ENCODE data around the gene PYGO1.
"Not testable (repeated sequence)": the region's sequence is repeated elsewhere in the genome, so short reads cannot be mapped to it uniquely, and the experiment has no call there.

The PYGO1 gene, protein sequence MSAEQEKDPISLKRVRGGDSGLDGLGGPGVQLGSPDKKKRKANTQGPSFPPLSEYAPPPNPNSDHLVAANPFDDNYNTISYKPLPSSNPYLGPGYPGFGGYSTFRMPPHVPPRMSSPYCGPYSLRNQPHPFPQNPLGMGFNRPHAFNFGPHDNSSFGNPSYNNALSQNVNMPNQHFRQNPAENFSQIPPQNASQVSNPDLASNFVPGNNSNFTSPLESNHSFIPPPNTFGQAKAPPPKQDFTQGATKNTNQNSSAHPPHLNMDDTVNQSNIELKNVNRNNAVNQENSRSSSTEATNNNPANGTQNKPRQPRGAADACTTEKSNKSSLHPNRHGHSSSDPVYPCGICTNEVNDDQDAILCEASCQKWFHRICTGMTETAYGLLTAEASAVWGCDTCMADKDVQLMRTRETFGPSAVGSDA

DNA sequence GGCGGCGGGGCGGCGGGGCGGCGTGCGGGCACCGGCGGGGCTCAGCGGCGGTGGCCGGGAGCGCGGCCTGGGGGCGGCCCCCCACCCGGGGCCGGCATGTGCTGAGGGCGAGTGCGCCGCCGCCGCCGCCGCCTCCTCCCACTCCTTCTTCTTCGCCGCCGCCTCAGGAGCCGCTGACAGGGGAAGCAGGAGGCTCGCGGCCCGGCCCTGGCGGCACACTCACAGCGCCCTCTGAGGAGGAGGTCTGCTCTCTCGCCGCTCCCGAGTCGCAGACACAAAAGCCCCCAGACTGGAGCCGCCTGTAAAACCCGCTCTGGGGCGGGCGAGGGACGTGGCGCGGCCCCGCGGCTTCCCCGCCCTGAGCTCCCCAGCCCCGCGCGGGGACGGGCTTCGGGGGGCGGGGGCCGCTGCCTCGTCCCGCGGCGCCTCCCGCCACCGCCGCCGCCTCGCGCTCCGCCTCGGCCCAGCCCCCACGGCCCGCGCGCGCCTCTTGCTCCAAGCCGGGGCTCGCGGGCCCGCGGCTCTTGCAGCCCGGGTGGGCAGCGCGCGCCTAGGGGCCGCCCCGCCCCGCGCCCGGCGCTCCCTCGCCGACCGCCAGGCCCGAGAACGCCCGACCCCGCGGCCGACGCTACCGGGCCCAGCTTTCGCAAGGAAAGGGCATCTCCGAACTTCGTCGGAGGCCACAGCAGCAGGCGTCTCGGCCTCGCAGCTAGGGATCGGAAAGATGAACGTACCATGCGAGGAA lies at the start of gene PYGO1:
PYGO1 (minus strand) TSS at position 276 of the 745 bp plus-strand sequence. CDS start 462 bp downstream, outside the sequence.
- DNase-seq (ENCODE audit: insufficient read length, low spot score) (peak; percentile 41), FAIRE-seq (peak; percentile 9)

DNA sequence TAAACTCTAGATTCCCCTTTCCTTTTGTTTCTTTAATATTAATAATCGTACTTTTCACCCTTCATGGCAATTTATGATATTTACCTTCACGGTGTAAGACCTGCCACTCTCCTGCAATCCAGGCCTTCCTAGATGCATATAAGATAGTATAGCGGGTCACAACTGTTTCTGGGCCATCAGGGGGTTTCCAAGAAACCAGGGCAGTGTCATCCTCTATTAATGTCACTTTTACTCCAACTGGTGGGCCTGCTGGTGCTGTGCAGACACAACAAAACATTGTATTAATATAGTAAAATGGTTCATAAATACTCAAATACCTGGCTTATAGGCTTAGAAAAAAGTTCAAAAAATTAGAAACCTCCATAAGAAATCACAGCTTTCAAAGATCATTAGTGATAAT lies 48.9 kb upstream of the PYGO1 start:
- FAIRE-seq (no peak), DNase-seq (ENCODE audit: insufficient read length, low spot score) (no peak)

DNA sequence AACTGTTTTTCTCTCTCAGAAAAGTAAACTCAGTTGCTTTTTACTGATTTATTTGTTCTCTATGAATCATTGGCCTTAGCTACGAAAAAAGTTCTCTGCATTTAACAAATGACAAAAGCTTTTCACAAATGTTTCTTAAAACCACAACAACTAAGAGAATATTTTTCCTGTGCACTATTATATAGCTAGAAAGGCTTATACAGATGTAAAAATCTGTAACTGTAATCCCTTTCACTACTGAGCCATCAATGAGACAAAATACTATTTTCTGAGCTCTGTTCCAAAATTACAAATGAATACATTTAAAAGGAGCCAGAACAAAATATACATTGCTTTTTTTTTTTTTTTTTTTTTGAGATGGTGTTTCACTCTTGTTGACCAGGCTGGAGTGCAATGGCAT lies 45.6 kb upstream of the PYGO1 start:
- no peak for FAIRE-seq

DNA sequence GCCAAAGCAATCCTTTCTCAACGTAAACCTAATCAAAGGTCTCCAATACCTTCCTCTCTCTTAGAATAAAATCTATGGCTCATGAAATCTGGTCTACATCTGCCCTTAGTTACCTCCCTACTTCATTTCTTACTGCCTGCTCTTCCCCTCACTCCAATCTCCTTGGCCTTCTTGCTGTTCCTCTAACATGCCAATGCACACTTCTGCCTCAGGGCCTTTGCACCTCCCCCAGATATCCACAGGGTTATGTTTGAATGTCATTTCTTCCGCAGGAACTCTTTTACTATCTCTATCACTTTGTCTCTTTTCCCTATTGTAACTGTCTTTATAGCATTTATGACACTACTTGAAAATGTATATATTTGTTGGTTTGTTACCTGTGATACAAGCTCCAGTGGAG lies 44.3 kb upstream of the PYGO1 start:
- no peak for DNase-seq (ENCODE audit: insufficient read length, low spot score)
- no peak for FAIRE-seq

More for the DNA sequence above, 45.6 kb upstream of the PYGO1 start:
- DNase-seq (ENCODE audit: insufficient read length, low spot score), result no peak

DNA sequence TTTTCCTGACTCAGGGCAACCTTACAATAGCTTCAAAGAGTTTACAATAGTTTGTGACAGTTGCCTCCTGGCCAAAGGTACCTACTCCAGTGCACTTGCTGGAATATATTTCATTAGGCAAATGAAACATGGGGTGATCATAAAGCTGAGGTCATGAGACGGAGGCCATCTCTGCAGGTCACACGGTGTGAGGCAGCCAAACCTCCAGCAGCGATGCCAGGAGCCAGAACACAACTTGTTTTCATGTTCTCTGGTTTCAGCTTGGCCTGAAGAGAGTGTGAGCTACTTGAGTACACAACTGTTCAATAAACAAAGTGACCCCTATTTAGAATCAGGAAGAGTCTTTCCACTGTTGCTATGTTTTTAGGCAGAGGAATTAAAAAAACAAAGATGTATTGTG lies 42.7 kb upstream of the PYGO1 start:
- DNase-seq (ENCODE audit: insufficient read length, low spot score), result no peak
- FAIRE-seq, result no peak

DNA sequence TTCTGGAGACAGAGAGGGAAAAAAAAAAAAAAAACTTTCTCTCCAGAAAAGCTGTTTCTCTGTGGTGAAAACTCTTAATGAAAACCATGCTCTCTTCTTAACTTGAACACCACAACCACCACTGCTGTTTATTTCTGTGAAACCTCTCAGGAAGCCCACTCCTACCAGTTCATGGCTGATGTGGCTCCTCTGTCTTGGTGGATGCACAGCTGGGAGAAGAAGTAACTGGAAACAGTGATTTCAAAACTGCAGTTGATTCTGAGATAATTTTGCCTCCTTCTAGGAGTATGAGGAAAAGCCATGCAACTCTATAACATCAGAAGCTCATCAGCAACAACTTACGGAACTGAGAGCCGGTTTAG lies 40.2 kb upstream of the PYGO1 start:
- DNase-seq (ENCODE audit: insufficient read length, low spot score), result no peak
- no peak for FAIRE-seq

DNA sequence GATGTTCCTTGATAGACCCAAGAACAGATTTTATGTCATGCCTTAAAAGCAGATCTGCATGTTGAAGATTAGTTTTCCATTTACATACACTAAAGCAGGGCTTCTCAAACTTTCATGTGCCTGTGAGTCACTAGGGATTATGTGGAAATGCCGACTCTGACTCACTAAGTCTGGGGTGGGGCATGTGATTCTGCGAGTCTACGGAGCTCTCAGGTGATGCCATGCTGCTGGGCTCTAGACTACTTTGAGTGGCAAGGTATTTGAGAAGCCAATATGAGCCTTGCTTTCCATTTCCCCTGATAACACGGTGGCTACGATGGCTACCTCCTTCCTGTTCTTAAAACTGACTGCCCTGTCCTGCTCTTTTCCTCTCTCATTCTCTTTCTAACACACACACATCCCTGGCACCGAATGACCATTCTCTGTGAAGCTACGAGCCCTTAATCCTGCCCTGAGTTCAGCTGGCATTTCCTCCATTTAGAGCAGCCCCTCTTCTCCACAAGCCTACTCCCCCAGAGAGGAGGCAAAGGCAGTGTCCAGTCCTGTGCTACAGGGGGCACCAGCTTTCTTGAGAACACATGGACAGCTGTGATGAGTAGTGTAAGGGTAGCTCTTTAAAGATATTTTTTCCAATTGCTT lies 39.7 kb upstream of the PYGO1 start:
- DNase-seq (ENCODE audit: insufficient read length, low spot score), result peak; percentile 70
- no peak for FAIRE-seq

DNA sequence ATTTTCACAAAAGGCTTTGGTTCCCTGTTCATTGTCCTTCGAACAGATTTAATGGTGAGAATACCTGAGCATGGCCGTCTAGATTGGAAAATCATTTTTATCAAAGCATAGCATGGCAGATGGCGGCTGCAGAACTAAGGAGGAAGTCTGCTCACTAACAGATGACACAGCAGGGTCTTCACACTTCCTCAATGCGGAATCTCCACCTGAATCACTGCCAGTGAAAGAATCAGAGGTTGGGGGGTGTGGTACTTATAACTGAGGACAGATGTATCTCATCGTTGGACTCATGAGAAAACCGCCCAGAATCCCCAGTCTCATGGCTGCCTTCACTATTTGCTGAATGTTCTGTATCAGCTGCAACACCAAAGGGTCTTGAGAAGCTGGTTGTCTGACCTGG lies 31.6 kb upstream of the PYGO1 start:
- DNase-seq (ENCODE audit: insufficient read length, low spot score) (no peak), FAIRE-seq (no peak)

DNA sequence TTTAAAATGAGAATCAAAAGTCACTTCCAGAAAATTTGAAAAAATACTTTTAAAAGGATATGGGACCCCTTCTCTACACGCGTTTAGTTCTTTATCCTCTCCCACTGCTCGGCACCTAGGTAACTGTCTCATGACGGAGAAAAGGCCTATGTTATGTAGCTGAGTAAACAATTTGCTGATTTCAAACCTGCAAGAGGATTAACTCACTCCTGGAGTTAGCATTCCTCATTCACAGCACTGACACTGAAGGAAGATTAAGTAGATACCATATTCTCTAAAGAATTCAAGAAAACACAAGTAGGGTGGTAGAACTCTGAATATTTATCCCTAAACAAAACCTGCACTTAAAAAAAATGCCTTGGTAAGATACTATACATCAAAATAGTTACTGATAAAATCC lies 30.2 kb upstream of the PYGO1 start:
- no peak for FAIRE-seq
- DNase-seq (ENCODE audit: insufficient read length, low spot score), result no peak

DNA sequence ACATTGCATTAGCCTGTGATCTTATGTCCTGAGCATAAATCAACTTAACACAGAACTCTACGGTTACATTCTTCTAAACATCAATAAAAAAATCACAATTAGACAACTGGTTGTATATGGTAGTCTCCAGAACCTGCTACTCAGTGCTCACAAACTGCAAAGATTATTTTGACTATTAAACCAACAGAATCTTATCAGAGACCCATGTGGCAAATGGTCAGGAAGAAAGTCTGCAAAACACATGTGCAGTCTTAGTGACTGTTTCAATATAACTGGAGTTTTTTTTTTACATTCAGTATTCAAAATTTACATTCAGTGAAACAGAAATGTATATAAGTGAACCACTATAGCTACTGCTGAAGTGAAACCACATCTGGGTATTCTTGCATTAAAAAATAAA lies 27.3 kb upstream of the PYGO1 start:
- DNase-seq (ENCODE audit: insufficient read length, low spot score) (no peak), FAIRE-seq (no peak)

DNA sequence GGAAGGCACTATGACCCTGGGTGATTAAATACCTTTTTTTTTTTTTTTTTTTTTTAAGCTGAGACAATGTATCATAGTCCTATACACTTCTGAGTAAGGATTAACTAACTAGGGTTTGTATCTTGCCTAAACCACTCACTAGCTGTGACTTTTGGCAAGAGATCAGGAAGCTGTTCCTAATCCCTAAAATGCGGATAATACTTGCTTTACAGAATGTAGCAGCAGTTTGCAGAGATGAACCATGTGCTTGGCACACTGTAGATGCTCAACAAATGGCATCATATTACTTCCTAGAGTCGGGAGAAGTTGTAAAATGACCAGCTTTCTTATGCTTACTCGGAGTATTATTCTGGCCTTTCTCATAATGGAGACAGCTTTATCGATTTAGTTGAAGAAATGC lies 25.6 kb upstream of the PYGO1 start:
- DNase-seq (ENCODE audit: insufficient read length, low spot score) (no peak), FAIRE-seq (no peak)

DNA sequence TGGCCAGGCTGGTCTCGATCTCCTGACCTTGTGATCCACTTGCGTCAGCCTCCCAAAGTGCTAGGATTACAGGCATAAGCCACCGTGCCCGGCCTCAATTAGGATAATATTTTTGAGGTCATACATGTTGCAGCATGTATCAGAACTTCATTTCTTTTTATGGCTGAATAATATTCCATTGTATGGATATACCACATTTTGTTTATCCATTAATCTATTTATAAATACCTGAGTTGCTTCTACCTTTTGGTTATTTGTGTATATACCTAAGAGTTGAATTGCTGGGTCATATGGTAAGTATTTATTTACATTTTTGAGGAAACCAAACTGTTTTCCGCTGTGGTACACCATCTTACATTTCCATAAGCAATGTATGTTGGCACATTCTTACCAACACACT lies 18.1 kb upstream of the PYGO1 start:
- no peak for DNase-seq (ENCODE audit: insufficient read length, low spot score)
- no peak for FAIRE-seq

DNA sequence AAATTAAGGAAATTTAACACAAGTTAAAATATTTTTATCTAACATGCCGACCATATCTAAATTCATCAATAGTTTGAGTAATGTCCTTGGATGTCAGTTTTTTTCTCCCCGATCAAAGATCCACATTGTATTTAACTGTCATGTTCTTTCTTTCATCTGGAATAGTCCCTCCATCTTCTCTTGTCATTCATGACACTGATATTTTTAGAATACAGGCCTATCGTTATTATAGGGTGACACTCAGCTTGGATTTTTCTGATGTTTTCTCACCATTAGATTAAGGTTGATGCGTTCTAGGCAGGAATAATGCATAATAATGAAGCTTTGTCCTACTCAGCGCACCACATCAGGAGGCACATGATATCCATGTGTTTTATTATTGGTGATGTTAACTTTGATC lies 13.2 kb upstream of the PYGO1 start:
- no peak for DNase-seq (ENCODE audit: insufficient read length, low spot score)
- no peak for FAIRE-seq

DNA sequence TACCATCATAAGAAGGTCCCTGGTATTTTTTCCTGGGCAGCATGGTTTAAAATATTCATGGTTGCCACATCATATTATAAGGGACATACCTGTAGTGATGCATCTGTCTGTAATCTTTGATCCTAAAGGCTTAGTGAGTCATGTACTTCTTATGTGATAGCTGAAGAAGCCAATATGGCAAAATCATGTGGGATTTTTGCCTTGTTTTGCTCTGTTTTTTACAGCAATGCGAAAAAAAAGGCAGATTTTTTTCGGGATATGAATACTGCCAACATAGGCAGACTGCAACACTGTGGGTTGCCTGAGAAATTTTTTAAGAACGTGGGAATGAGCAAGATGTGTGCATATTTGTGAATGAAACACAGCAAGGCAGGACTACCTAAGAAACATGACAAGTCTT lies 11.3 kb upstream of the PYGO1 start:
- no peak for DNase-seq (ENCODE audit: insufficient read length, low spot score)
- FAIRE-seq, result no peak

DNA sequence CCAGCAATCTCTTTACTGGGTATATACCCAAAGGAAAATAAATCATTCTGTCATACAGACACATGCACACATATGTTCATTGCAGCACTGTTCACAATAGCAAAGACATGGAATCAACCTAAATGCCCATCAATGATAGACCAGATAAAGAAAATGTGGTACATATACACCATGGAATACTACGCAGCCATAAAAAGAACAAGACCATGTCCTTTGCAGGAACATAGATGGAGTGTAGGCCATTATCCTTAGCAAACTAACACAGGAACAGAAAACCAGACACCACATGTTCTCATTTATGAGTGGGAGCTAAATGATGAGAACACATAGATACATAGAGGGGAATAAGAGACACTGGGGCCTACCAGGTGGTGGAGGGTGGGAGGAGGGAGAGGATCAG lies 4.9 kb upstream of the PYGO1 start:
- not testable (repeated sequence) for FAIRE-seq; DNase-seq (ENCODE audit: insufficient read length, low spot score)

DNA sequence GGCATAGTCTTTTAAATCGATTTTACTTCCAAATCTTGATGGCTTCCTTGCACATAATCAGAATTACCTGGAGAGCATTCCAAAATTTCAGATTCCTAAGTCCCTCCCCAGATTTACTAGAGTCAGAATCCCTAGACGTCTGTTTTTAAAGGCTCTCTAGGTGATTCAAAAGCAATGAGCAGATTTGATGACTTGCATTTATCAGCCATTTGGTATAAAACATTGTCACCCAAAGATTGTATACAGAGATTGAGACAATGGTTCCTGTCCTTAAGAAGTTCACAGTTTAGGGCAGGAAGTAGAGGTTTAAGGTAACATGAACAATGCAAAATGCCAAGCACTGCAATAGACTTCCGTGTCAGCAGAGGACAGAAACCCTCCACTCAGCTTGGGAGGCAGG lies 2.6 kb upstream of the PYGO1 start:
- DNase-seq (ENCODE audit: insufficient read length, low spot score) (no peak), FAIRE-seq (no peak)

DNA sequence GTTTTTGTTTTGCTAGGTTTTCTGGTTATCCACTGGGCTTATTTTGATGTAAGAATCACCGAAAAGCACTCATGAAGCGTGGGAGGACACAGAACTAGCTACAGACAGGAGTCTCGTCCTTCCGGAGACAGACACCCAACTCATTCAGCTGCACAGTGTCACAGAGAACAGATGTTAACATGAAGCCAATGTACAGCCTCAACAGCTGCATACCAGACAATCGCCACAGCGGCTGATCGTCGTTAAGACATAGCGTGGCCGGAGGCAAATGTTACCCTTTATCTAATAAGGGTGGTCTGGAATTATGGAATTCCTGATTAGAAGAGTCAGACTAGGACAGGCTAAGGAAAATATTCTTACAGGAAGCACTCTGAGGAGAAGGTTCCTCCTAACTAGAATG lies 1.1 kb upstream of the PYGO1 start:
- FAIRE-seq, result no peak
- no peak for DNase-seq (ENCODE audit: insufficient read length, low spot score)

DNA sequence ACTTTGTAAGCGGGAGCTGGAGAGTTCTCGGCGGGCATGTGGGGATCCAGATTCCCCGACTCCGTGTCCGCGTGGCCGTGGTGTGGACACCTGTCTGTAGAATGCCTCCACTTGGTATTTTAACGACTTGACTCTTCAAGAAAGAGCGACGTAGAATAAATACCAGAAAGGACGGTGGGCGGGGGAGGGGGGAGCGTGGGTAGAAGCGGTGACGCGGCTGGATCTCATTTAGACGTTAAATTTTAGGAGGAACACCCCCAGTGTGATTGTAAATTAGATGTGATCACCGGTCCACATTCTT lies 620 bp upstream of the PYGO1 start:
- FAIRE-seq, result no peak
- peak; percentile 22 for DNase-seq (ENCODE audit: insufficient read length, low spot score)

DNA sequence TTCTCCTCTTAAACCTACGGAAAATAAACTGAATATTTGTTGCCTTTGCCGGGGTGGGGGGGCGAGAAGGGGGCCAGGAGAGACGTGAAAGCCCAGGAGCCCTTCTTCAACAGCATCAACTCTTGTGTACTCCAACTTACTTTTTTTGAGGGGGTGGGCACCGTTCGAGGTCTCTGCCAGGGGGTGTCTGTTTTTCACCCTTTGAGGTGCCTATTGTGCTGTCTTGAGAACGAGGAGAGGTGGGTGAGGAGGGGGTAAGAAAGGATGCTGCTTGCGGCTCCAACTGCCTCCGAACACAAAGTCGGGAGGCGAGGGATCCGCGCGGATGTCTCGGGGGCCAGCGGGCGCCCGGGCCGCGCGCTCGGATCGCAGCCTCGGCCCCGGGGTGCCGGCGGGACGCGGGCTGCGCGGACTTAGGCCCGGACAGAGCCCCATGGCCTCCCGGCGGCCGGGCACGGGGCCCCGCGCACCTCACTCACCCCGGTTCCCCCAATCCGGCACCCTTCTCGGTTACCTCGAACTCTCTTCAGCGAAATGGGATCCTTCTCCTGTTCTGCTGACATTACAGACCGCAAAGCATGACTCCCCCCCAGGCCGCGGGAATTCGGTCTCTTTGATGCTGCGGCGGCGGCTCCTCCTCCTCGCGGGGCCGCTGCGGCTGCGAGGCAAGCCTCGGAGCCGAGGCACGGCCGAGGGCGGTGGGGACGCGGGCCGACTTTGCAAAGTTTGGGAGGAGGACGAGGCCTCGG lies 650 bp downstream of the PYGO1 start:
- FAIRE-seq (no peak), DNase-seq (ENCODE audit: insufficient read length, low spot score) (peak; percentile 30)

DNA sequence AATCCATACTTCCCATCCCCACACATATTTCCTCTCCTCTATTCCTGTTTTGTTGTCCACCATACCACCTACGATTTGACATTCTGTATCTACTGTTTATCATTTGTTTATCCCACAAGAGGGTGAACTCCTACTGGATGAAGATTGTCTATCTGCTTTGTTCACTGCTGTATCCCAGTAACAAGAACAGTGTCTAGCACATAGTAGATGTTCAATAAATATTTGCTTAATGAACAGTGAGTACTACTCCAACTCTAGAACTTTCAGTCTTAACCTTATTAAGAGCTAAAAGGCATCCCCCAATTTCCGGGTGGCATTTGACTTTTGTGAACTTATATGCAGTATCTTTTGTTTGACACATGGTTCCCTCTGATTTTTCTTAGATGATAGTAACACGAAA lies 1.3 kb downstream of the PYGO1 start:
- DNase-seq (ENCODE audit: insufficient read length, low spot score) (no peak), FAIRE-seq (peak; percentile 68)

DNA sequence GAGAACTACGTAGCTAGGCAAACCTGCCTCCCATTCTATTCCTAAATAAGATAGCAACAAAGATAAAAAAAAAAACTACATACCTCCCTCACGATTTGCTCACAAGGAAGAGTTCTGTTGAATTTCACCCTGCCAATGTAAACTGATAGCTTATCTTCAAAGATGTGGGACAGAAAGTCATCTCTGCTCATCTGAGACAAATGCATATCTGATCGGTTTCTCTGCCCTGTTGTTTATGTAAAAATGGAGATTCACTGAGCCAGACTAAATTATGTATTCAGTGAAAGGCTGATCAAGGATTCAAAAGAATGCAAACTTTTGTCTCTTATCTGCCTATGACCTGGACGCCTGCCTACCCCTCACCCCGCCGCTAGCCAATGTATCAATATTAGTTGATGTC lies 11.2 kb downstream of the PYGO1 start:
- no peak for FAIRE-seq
- DNase-seq (ENCODE audit: insufficient read length, low spot score), result no peak

Measured in HTR-8/SVneo (cell line).